Femur (tissue), 1 donor: ENCODE measurements around the gene WDR18.

Experiments
- DNase-seq: peaks from one replicate; pipeline ENCODE4 v3.0.0-alpha.2; 2017

WDR18 gene, protein sequence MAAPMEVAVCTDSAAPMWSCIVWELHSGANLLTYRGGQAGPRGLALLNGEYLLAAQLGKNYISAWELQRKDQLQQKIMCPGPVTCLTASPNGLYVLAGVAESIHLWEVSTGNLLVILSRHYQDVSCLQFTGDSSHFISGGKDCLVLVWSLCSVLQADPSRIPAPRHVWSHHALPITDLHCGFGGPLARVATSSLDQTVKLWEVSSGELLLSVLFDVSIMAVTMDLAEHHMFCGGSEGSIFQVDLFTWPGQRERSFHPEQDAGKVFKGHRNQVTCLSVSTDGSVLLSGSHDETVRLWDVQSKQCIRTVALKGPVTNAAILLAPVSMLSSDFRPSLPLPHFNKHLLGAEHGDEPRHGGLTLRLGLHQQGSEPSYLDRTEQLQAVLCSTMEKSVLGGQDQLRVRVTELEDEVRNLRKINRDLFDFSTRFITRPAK

DNA sequence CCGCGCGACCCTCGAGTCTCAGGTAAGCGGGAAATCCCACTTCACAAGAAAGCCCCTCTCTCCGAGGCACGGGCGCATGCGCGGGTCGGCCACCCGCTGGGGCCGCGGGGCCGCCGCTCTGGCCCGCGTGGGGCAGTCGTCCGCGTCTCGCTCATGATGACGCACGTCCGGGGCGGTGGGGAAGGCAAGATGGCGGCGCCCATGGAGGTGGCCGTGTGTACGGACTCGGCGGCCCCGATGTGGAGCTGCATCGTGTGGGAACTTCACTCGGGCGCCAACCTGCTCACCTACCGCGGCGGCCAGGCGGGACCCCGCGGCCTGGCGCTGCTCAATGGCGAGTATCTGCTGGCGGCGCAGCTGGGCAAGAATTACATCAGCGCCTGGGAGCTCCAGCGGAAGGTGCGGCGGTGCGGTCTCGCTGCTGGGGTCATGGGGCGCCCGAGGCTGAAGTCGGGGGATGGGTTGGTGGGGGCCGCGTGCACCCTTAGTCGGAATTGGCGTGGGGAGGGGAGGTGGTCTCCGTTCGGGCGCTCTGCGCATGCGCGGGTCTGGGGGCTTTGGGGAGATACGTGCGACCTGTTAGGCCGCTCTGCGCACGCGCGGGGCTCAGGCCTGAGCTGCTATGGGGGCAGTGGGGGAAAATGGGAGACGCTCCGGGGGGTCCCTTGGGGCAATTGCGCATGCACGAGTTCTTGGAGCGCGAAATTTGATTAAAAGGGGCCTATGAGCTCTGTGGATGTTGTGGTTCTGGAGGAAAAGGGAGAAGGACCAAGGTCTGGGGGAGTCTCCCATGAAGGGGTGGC lies at the start of gene WDR18:
TSS of gene WDR18 (plus strand) at position 181 of the 803 bp plus-strand sequence. CDS start at position 190, 9 bp downstream.
- DNase-seq = peak; percentile 96

DNA sequence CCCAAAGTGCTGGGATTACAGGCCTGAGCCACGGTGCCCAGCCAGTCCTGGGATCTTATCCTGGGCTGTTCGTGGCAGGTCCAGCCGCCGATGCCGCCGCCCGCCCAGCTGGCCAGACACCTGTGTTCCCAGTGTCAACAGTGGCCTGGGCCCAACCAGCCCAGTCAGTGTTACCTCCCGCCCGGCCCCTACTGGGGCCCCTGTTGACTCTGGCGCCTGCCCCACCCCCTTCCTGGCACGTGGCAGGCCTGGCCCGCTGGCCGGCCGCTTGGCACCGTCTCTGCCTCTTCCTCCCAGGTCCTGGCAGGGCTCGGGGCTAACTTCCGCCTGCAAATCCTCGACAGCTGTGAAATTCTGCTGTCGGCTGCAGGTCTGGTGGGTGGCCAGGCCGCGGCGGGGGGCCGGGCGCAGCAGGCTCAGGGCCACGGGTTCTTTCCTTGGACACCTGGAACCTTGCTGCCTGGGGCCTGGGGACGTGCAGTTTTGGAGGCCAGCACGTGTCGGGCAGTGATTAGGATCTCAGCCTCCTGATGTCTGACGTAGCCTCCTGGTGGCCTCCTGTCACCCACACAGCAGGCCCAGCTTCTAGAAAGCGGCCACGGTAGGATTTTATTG lies 49.2 kb upstream of the WDR18 start:
- DNase-seq = peak; percentile 93

DNA sequence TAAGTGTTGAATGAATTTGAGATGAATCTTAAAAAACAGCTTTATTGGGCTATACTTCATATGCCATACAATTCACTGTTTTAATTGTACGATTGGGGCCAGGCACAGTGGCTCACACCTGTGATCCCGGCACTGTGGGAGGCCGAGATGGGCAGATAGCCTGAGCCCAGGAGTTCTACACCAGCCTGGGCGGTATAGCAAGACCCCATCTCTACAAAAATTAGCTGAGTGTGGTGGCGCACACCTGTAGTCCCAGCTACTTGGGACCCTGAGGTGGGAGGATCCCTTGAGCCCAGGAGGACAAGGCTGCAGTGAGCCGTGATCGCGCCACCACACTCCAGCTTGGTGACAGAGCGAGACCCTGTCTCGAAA lies 48.0 kb upstream of the WDR18 start:
- DNase-seq = no peak

DNA sequence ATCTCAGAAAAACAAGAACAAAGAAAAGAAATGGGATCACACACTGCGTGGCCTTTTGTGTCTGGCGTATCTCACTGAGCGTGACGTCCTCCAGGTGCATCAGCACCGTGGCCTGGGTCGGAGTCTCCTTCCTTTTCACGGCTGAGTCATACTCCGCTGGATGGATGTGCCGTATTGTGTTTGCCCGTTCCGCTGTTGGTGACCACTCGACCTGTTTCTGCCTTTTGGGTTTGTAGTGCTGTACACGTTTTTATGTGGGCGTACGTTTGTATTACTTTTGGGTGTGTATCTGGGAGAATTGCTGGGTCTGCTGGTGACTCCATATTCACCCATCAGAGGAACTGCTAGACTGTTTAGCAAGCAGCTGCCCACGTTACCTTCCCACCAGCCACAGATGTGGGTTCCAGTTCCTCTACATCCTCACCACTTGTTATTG lies 46.9 kb upstream of the WDR18 start:
- DNase-seq = no peak

DNA sequence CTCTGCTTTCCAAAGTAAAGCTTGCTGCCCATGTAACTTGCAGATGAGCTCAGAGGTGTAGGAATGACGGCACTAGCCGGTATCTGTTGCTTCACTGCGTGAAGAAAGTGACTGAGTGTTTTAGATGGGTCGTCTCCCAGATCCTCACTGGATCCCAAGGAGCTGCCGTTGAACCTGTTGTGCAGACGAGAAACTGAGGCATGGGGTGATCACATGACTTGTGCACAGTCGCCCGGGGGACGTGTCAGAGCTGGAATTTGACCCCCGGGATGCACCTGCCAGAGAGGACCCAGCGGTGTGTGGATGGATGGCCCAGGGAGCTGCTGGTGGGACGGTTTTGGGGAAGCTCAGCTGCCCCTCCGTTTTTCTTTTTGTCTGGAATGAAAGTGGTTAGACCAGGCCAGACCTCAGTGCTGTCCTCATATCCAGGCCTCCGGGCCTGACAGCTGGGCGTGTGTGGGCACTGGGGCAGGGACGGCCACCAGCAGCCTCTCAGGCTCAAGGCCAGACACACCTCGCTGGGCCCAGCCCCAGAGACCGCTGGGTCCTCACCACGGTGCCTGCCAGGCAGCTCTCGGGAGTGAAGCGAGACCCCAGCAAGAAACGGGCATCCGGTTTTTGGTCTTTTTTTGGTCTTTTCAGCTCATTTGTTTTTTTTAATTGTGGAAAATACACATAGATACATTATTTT lies 45.8 kb upstream of the WDR18 start:
- no peak for DNase-seq

DNA sequence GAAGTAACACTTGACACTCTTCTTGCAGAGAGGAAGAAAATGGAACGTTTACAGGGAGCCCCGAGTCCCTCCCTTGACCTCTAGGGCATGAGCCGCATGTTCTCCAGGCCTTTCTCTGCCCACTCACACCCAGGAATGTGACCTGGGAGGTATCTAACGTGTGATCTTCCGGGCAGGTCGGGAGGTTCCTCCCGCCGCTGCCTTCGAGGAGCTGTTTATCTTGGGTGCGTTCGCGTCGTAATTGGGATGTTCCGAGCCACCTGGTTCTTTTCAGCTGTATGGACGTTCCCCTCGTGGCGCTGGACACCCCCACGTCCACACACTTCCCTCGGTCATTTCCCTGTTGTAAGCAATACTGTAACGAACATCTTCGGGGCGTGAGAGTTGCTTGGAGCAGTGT lies 44.7 kb upstream of the WDR18 start:
- DNase-seq = no peak

DNA sequence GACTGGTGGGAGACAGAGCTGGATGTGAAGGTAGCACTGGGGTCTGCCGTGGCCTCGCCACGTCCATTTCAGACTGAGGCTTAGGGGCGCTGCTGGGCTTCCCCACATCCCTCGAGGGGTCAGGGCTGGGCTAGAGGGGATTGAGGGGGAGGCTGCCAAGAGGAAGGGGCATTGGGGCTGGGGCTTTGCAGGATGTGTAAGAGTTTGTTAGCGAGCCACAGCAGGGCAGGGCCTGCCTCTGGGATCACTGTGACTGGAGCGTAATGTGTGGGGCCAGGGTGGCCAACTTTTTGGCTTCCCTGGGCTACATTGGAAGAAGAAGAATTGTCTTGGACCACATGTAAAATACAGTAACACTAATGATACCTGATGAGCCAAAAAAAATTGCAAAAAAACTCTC lies 44.2 kb upstream of the WDR18 start:
- no peak for DNase-seq

DNA sequence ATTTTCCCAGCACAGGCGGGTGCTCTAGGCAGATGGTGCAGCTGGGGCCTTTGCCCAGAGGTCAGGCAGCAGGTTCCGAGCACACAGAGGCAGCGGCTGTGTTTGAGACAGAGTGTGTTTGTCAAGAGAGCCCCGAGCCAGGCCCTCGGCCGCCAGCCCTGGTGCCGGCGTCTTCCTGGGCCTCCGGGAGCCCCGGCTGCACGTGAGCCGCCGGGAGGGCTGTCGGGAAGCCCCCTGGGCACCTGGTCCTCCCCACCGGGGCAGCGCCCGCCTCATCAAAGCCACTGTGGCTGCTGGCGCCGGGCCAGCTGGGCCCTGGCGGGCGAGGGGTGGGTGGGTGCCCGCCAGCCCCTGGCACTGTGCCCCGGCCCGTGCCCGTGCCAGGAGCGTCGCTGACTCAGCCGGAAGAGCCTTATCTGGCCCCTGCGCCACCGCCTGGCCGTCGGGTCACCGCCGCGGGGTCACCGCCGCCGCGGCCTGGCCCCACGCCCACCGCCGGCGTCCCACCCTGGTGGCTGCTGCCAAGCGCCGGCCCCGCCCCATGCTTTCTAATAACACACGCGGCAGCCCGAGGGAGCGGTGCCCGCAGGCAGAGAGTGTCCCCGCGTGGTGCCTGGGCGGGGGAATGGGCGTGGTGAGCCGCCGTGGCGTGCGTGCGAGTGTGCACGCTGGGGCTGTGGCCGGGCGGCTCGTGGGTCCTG lies 43.4 kb upstream of the WDR18 start:
- no peak for DNase-seq

DNA sequence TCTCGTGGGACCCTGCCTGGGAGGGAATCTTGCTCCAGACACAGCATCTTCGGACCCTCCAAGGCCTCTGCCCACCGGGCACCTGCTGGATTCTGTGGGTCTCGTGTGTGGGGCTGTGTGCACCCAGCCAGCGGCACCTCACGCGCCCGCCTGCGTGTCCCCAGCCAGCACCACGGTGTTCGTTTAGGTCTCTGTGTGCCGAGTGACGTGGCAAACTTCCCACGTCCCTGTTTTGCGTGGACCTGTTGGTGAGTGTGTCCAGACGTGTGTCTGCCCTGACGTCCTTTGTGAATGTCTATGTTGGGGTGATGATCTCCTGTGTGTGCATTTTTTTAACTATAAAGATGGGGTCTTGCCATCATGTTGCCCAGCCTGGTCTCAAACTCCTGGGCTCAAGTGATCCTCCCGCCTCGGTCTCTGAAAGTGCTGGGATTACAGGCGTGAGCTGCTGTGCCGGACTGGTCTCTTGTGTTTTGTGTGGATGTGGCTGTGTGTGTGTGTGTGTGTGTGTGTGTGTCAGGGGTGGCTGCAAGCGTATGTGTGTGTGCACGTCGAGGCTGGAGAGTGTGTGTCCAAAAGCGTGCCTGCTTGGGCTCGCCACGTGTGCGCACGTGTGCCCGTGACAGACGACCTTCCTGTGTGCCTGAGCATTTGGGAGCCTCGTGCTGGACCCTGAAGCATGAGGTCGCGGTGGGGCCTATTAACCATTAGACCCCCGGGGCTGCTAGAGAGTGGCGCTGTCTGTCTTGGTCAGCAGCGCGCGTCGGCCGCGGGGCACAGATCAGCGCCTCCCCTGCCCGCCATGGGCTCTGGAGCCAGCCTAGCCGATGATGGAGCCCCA lies 42.6 kb upstream of the WDR18 start:
- no peak for DNase-seq

DNA sequence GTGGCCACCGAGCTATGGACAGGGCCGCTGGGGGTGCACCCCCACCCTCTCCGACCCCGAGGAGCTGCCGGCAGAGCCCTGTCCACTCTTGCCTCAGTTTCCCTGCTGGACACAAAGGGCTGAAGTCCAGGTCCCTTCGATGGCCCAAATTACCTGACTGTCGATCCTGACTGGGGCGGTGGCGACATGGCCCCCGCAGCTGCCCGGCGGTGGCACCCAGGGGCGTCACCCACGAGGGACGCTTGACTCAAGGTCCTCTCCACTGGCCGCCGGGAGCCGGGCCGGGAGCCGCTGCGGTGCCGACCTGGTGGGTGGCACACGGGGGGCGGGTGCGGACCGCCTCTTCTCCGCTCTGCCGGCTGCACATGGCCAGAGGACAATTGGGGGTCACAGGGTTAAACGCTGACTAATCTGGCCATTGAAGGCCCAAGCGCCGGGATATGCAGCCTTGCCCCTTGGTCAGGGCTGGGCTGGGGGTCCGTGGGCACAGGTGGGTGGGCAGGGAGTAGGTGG lies 42.0 kb upstream of the WDR18 start:
- DNase-seq = no peak

DNA sequence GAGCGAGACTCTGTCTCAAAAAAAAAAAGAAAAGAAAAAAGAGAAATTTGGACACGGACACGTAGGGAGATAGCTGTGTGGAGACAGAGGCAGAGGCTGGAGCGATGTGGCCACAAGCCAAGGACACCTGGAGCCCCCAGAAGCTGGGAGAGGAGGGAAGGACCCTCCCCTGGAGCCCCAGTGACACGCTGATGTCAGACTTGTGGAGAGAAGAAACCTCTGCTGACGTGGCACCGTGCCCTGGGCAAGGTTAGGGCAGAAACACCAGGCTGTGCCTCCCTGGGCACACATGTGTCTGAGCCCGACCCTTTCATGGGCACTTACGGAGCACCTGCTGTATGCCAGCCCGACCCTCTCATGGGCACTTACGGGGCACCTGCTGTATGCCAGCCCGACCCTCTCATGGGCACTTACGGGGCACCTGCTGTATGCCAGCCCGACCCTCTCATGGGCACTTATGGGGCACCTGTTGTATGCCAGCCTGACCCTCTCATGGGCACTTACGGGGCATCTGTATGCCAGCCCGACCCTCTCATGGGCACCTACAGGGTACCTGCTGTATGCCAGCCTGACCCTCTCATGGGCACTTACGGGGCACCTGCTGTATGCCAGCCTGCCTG lies 40.5 kb upstream of the WDR18 start:
- no peak for DNase-seq

DNA sequence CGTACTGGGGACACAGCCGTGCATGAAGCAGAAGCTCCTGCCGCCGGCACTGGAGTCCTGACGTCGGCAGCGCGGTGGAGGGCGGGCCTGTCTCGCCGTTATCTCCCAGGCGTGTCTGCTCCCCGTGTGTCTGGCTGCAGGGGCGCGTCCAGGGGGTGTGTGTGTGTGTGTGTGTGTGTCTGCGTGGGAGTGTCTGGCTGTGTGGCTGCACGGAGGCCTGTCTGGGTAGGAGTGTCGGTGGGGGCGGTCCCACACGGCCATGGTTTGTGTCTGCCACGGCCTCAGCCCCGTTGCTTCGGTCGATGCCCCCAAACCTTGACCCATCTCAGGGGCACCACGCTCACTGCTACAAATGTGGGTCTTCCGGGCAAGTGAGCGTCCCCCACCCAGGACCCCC lies 40.0 kb upstream of the WDR18 start:
- peak; percentile 59 for DNase-seq

DNA sequence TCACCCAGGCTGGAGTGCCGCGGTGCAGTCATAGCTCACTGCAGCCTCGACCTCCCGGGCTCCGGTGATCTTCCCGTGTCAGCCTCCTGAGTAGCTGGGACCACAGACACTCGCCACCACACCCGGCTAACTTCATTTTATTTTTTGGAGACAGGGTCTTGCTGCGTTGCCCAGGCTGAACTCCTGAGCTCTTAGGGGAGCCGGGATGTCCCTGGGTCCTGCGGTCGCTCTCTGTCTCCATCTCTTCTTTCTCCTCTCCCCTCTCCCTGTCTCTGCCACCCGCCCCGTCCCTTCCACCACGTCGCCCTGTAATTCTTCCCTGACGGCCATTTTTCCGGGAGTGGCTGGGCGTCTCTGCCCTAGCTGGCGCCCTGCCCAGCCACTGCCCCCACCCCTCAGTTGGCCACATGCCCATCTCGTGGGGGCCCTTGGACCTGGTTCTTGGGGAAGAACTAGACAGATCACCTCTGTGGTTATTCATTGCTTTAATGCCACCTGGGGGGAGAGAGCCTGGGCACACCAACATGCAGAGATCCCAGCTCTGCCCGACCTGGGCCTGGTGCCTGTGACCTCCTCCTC lies 39.4 kb upstream of the WDR18 start:
- DNase-seq = no peak

DNA sequence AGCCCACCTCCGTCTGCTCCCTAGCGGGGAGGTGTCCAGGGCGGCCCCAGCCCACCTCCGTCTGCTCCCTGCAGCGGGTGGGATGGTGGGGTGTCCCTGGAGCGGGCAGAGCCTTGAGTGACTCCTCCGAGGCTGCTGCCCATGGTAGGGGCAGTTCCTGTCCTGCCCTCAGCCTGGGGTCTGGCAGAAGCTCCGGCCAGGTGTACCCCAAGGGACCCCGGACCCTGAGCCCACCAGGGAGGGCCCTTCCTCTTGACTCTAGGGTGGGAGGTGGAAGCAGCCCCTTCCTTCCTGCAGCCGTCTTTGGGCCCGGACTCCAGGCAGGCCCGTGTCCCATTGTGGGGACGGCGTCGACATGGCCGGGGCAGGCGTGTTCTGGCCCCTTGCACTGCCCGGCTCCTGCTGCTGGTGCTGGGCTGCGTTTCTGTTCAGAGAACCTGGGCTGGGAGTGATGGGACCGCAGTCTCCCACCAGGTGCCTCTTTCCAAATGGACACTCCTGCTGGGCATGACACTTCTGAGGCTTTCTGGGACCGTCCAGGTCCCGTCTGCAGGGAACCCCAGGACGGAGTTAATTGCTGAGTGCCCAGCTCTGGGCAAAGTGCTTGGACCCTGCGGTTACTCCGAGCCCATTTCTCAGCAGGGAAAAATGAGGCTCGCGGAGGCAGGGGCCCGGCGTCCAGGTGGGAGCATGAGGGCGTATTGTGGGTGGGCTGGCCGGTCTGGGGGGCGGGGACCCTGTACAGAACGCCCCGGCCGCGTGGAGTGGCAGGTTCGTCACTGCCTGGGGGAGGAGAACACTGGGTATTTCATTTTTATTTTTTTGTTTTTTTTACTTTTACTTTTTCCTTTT lies 38.5 kb upstream of the WDR18 start:
- DNase-seq = no peak

DNA sequence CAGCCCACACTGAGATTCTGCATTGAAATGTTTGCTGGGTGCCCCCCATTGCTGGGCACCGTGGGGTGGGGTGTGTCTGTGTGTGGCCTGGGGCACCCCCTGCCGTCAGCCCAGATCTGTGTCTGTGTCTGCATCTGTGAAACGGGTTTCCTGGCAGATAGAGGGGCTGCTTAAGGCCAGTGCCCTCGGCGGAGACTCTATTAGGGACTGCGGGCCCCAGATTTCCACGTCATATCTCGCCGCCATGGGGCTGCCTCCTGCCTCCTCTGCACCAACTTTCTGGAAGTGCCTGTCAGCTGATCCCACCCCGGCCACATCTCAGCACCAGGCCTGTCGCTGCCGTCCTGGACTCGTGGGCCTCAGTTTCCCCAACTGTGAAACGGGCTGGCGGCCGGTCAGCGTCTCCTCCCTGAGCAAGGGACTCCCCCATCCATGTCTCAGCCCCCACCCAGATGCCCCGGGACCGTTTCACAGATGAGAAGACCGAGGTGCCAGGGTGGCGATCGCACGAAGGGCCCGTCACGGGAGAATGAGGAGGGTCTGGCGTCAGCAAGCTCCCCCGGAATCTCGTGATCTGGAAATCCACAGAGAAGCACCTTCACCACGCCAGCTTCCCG lies 36.9 kb upstream of the WDR18 start:
- DNase-seq = no peak

DNA sequence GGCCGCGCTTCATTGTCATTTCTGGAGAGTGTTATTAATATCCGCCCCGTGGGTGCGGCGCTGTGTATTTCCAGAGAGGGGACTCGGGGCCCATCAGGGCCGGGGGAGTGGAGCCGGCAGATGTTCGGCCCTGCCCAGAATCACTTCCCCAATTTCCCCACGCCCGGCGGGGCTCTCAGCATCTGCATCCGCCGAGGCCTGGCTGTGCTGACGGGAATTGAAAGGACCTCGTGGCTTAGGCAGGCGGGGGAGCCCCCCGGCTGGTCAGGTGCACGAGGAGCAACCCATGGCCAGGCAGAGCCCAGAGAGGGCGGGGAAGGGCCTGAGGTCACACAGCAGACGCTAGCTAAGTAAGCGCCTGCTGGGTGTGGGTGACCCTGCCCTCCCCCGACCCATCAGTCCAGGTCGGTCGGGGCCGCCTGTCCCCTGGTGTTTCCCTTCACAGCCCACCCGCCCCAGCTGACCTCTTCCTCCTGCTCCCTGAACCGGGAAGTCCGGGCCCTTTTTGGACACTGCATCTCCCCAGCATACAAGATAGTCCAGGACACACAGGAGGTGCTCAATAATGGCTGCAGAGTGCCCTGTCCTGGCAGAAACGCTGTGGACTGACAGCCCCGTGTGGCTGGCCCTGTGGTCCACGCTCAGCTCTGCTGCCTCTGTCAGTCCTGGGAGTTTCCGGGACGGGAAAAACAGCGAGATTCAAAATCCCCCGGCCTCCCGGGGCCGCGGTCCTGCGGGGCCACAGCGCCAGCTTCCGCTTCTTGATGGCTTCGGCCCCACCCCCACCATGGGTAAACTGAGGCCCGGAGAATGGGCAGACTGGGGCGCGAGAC lies 36.2 kb upstream of the WDR18 start:
- peak; percentile 75 for DNase-seq

DNA sequence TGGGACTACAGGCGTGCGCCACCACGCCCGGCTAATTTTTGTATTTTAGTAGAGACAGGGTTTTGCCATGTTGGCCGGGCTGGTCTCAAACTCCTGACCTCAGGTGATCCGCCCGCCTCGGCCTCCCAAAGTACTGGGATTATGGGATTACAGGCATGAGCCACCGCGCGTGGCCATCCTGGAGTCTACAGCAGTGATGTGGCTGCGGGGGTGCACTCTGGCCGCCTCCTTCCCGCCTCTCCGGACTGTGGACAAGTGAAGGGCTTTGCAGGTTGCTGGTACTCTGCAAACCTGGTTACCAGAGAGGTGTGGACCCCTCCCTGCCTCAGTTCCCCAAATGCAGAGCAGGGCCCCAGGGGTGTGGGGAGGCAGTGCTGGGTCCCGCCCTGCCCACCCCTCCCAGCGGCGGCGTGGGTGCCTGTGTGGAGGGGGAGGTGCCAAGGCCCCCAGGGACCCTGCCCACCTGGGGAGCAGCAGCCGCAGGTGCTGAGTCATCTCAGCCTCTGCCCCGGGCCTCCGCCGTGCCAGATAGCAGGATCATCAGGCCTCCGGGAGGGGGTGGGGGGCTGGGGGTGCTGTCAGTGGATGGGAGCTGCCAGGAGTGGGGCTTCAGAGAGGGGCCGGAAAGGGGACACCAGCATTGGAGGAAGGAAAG lies 35.2 kb upstream of the WDR18 start:
- DNase-seq = no peak
